NCI-H1092 (cell line): Measurements from ENCODE around the gene DNASE1L2.
"Not testable (repeated sequence)": the region's sequence is repeated elsewhere in the genome, so short reads cannot be mapped to it uniquely, and the experiment has no call there.

Source experiments
- DNase-seq: peaks from one replicate; lab custom pipeline; 2025; lab: John Stamatoyannopoulos, UW

The DNASE1L2 gene

DNA sequence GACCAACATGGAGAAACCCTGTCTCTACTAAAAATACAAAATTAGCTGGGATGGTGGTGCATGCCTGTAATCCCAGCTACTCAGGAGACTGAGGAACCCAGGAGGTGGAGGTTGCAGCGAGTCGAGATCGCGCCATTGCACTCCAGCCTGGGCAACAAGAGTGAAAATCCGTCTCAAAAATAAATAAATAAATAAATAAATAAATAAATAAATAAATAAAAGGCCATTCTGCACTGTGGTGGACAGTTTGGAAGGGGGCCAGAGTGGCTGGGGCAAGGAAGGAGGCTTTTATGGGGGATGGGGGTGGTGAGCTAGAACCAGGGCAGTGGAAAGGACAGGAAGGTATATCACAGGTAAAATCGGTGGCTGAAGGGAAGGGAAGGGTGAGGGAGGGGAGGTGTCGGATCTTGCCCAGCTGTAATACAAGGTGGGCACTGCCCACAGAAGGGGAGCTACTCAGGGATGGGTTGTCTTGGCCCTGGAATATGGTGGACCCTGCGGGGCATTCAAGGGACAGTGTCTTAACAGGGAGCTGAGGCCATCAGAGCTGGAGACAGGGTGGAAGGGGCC is 33.0 kb upstream of the DNASE1L2 start:
- DNase-seq, result not testable (repeated sequence)

- DNase-seq, result no peak
Measured at GRCh38 chr16:2204416-2205103, 31.7 kb upstream of the DNASE1L2 start.

DNA sequence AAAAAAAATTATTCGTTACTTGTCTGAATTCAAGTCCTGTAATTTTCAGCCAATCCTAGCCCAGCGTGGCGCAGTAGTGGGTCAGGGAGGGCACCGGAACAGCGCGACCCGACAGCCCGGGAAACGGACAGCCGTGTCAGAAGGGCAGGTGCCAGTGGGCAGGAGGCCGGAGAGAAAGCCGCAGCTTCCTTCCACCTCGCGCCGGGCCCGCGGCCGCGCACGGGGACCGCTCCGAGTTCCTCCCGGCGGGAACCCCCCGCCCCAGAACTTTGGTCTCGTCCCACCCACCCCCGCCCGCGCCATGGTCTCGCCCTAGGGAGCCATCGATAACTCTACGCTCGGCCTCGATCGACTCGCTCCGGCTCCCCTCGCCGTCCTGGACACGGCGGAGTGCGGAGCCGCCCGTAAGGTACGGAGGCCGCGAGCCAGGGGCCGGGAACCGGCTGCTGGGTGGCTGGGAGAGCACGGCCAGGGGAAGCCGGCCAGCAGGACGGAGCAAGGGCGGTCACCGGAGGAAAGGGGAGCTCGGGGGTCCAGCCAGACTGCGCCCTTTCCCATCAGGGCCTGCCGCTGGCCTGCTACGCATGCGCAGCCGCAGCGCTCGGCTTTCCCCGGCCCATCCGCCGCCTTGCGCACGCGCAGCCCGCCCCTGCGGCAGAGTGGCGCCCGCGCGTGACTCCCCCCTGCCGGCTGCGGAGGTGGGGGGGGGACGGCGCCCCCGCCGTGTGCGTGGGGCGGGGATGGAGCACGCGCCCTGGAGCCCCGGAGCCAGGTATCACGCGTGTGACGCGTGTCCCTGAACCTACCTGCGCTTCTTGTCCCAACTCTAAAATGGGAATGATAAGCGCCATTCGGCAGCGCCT is 30.9 kb upstream of the DNASE1L2 start, which contains the start of gene MLST8:
Gene MLST8, plus strand, starts transcription at position 351 of the 863 bp plus-strand sequence. CDS start 632 bp downstream, outside the sequence.
- peak; percentile 78 for DNase-seq

DNA sequence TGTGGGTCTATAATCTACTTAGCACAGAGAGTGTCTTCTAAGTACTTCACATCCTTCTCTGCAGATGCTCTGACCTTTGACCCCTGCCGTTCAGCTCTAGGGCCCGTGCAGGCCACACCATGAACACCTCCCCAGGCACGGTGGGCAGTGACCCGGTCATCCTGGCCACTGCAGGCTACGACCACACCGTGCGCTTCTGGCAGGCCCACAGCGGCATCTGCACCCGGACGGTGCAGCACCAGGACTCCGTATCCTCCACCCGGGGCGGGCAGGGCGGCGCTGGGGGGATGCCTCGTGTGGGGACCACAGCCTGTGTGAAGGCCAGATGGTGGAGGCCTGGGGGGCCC is 30.3 kb upstream of the DNASE1L2 start:
- DNase-seq, result no peak

DNA sequence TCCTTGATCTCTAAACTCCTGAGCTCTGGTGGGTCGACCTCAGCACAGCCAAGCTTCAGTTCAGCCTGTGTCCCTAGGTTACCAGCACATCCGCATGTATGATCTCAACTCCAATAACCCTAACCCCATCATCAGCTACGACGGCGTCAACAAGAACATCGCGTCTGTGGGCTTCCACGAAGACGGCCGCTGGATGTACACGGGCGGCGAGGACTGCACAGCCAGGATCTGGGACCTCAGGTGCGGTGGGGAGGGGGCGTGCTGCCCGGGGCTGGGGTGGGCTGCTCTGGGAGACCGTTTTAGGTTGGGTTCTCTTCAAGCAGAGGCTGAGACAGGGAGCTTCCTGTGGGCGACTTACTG is 29.8 kb upstream of the DNASE1L2 start:
- DNase-seq, result no peak

DNA sequence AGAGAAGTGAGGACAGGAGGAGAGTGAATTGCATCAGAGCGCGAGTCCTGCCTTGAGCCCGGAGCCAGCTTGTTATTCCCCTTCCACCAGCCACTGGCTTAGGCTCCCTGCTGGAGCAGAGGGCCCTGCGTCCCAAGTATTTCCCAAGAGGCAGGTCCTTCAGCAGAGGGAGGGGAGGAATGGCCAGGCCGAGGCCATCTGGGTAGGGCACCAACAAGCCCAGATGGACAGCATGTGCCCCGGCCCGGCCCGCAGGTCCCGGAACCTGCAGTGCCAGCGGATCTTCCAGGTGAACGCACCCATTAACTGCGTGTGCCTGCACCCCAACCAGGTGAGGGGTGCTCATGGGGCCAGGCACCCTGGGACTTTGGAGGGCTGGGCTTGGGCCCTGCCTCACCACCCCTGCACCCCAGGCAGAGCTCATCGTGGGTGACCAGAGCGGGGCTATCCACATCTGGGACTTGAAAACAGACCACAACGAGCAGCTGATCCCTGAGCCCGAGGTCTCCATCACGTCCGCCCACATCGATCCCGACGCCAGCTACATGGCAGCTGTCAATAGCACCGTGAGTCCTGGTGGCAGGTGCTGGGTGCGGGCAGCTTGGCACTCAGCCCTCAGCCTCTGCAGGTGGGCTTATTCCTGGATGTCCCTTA is 29.3 kb upstream of the DNASE1L2 start:
- DNase-seq, result no peak

DNA sequence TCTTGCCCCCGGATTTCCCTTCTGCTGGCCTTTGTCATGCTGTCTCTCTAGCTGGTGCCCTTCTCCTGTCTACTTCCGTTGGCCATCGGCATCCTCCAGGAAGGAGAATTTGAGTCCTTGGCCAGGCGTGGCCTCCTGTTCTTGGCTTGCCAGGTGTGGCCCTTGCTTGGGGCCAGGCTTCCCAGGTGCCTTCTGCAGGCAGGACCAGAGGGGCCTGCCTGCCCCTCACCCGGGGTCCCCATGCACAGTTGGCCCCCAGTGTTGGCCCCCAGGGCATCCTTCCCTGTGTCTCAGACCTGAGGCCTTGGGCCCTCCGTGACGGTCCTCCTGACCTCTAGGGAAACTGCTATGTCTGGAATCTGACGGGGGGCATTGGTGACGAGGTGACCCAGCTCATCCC is 28.4 kb upstream of the DNASE1L2 start:
- DNase-seq, result no peak

GRCh38 chr16:2208308-2208707 is 27.9 kb upstream of the DNASE1L2 start:
- peak; percentile 67 for DNase-seq

DNA sequence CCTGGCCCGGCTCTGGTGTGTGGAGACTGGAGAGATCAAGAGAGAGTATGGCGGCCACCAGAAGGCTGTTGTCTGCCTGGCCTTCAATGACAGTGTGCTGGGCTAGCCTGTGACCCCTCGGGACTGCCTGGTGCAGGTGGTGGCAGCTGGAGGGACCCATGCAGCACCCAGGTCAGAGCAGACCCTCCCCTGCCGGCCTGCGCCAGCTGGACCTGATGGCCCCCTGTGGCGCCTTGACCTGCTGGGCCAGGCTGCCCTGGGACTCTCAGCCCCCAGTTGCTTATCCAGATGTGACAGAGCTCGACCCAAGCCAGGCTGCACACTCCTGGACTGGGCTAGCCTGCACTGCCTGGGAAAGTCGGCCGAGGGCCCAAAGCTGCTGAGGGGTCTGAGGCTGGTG is 27.5 kb upstream of the DNASE1L2 start:
- DNase-seq, result no peak

- DNase-seq, result no peak
Measured at GRCh38 chr16:2209258-2210008, 26.8 kb upstream of the DNASE1L2 start.

DNA sequence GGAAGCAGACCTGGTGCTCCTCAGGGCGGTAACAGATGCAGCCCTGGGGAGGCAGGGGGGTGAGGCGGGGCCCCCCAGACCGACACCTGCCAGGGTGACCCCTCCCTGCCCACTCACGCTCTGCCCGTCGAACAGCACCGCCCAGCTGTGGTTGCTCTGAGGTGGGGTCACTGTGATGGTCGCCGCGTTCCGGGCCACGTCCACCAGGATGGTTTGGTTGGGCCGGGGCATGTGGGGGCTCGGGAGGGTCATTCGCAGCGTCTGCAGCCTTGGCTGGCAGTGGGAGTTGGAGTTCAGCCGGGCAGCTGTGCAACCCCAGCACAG is 26.3 kb upstream of the DNASE1L2 start:
- DNase-seq, result no peak

- DNase-seq, result no peak
Measured at GRCh38 chr16:2210386-2211365, 25.6 kb upstream of the DNASE1L2 start, which contains the start of gene BRICD5. TSS of gene BRICD5 (minus strand) at chr16:2210863. CDS start at chr16:2210833, 30 bp downstream.

- no peak for DNase-seq
Measured at GRCh38 chr16:2211923-2212347, 24.3 kb upstream of the DNASE1L2 start.

DNA sequence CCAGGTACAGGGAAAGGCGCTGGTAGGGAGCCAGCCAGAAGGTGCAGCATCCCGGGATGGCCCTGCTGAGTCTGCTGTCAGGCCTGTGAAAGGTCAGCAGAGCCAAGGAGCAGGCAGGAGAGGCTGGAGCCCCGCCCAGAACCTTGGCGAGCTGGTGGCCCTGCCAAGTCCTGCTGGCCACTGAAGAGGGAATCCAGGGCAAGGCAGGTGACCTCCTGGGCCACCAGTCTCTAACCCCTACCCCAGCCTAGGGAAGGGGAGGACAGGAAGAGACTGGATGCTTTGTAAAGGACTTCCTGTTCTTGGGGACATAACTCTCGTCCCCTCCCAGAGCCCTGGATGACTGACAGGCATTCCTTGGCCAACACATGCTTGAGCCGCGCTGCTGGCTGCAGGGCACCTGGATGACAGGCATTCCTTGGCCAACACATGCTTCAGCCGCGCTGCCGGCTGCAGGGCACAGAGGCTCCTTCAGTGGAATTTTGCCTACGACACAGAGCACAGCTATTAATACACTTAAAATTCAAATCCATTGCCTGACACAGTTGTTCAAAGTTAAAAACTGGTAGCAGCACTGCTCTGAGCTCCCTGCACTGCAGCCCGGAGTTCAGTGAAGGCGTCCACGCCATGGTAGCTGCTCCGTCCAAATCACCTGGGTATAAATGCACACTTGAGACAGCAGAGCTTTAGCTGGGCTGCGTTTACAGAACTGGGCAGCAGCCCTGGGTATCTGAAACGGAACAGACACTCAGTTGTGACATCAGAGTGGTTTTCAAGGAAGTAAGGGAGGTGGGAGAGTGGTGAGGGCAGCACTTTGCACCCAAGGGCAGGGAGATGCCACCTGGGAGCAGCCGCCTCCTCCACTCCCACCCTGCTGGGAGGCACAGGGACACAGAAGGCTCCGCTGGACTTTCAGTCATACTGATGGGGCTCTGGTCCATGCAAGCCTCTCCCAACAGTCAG is 23.6 kb upstream of the DNASE1L2 start:
- DNase-seq, result no peak

DNA sequence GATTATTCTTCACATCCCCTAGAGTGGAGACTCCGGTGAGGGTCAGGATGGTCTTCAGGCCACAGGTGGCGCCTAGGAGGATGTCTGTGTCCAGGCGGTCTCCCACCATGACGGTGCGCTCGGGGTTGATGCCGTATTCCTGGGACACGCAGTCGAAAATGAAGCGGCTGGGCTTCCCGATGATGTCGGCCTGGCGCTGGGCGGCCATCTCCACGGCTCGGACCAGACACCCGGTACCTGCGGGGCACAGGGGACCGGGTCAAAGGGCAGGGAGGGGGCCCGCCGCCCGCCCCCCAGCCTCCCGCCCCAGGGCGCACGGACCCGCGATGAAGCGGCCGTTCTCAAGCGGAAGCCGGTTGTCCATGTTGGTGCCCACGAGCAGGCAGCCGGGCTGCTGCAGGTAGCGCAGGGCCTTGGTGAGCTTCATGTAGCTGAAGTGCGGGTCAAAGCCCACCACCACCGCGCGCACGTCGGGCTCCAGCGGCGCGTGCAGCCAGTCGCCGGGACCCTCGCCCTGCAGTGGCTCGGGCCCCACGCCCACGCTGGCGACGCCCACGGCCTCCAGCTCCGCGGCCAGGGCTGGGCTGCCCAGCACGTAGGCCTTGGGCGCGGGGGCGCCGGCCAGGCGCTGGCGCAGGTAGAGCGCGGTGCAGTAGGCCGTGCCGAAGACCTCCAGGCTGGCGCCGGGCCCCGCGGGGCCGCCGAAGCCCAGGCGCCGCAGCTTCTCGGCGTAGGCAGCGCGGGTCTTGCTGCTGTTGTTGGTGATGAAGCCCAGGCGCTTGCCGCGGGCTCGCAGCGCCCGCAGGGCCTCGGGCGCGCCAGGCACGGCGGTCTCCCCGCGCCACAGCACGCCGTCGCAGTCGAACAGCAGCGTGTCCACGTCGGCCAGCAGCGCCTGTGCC is 22.2 kb upstream of the DNASE1L2 start:
- DNase-seq, result no peak

GRCh38 chr16:2214719-2214968 is 21.6 kb upstream of the DNASE1L2 start, which contains the start of gene PGP:
TSS of gene PGP (minus strand) at chr16:2214840. CDS start at chr16:2214777, 63 bp downstream.
- no peak for DNase-seq

DNA sequence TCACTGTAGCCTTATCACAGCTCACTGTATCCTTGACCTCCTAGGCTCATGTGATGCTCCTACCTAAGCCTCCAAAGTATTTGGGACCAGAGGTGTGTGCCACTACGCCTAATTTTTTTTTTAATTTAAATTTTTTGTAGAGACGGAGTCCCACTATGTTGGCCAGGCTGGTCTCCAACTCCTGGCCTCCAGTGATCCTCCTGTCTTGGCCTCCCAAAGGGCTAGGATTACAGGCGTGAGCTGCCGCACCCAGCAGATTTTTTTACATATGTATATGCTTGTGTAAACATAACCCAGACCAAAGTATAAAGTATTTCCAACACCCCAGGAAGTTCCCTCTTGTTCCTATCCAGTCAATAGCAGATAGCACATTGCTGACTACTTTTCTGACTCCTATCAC is 19.9 kb upstream of the DNASE1L2 start:
- no peak for DNase-seq

DNA sequence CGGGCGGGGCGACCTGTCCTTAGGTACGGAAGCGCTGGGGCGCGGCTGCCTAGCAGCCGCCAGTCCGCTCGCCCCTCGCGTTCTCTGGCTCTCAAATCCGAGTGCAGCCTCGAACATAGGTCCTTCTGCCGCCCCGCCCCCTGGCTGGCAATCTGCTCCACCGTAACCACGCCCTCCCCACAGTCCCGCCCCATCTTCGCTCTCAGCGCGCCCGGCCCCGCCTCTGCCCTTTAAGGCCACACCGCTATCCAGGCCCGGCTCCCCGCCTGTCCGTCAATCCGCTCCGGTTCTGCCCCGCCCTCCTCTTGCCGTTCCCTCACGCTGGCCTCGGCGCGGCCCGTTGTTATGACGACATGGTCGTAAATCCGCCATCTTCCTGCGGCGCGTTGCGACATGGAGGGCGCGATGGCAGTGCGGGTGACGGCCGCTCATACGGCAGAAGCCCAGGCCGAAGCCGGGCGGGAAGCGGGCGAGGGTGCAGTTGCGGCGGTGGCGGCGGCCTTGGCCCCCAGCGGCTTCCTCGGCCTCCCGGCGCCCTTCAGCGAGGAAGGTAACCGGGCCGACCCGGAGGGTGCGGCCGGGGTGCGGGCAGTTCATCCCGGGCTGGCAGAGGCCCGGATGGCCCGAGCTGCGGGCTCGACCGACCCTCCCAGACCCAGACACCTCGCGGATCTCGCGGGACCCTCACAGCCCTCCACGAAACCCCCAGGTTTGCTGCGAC is 12.9 kb upstream of the DNASE1L2 start, which contains the start of gene E4F1:
Gene E4F1, plus strand, starts transcription at position 371 of the 721 bp plus-strand sequence. Its CDS starts 23 bp downstream, at position 394.
- peak; percentile 99 for DNase-seq
